CD8-positive, alpha-beta memory T cell (primary cell): ENCODE data around the gene SSC5D. TPM values are rescaled to one million over a fixed set of nuclear protein-coding genes. Genes with fewer than 3 reads are reported as not detected.

Experiments used
- CTCF ChIA-PET: fragments of 350-600 bp; sonication (Branson Sonifier 250); formaldehyde crosslinking; loops from one replicate; lab custom pipeline; 2021; ENCODE audit warnings: antibody characterized with exemption; lab: Charles Lee
- POLR2A ChIA-PET: fragments of 350-600 bp; sonication (Branson Sonifier 250); formaldehyde crosslinking; loops from one replicate; lab custom pipeline; 2021; ENCODE audit warnings: antibody characterized with exemption; lab: Charles Lee
- DNase-seq, 5 donors: peaks; one replicate each; pipeline versions ENCODE4 v3.0.0 to v3.0.0-alpha.2; 2020 to 2022; ENCODE audit warnings: mixed read lengths in 1 of 5
- H3K27ac ChIP-seq: one replicate; pipeline ENCODE4 v1.7.0; 2013; ENCODE audit warnings: low read depth, mild to moderate bottlenecking, low read length, moderate library complexity
- H3K27me3 ChIP-seq: 2 replicates; pipeline ENCODE4 v1.7.0; 2013; ENCODE audit warnings: low read length, mild to moderate bottlenecking; ENCODE audit not compliant: insufficient read depth, poor library complexity, severe bottlenecking
- H3K36me3 ChIP-seq: 2 replicates; pipeline ENCODE4 v1.7.0; 2013; ENCODE audit warnings: mild to moderate bottlenecking, low read length, moderate library complexity; ENCODE audit not compliant: insufficient read depth
- H3K4me1 ChIP-seq: 2 replicates; pipeline ENCODE4 v1.7.0; 2013; ENCODE audit warnings: mild to moderate bottlenecking, low read length, moderate library complexity; ENCODE audit not compliant: insufficient read depth
- H3K4me3 ChIP-seq: 2 replicates; pipeline ENCODE4 v1.7.0; 2013; ENCODE audit warnings: mild to moderate bottlenecking, low read length
- H3K9me3 ChIP-seq: 2 replicates; pipeline ENCODE4 v1.7.0; 2013; ENCODE audit warnings: mild to moderate bottlenecking, low read length
- H3K27ac Mint-ChIP-seq, 8 donors: one replicate each; pipeline ENCODE4 v1.8.0; 2020 to 2021; ENCODE audit warnings: mixed read lengths in 8 of 8, mild to moderate bottlenecking in 6 of 8, inconsistent platforms in 3 of 8, moderate library complexity in 3 of 8
- H3K27me3 Mint-ChIP-seq, 2 donors: one replicate each; pipeline ENCODE4 v1.8.0; 2020 to 2021; ENCODE audit warnings: mixed read lengths in 2 of 2, mild to moderate bottlenecking in 1 of 2, moderate library complexity in 1 of 2
- H3K36me3 Mint-ChIP-seq, 3 donors: one replicate each; pipeline ENCODE4 v1.8.0; 2020 to 2021; ENCODE audit warnings: mixed read lengths in 3 of 3, inconsistent platforms in 1 of 3, mild to moderate bottlenecking in 1 of 3
- H3K4me1 Mint-ChIP-seq, 3 donors: one replicate each; pipeline ENCODE4 v1.8.0; 2020 to 2021; ENCODE audit warnings: mixed read lengths in 3 of 3, inconsistent platforms in 1 of 3, mild to moderate bottlenecking in 1 of 3
- H3K4me3 Mint-ChIP-seq, 7 donors: one replicate each; pipeline ENCODE4 v1.8.0; 2020 to 2021; ENCODE audit warnings: mixed read lengths in 7 of 7, mild to moderate bottlenecking in 6 of 7, moderate library complexity in 4 of 7, inconsistent platforms in 2 of 7
- H3K9me3 Mint-ChIP-seq, 5 donors: one replicate each; pipeline ENCODE4 v1.8.0; 2020 to 2022; ENCODE audit warnings: mixed read lengths in 5 of 5, mild to moderate bottlenecking in 3 of 5, moderate library complexity in 2 of 5, inconsistent platforms in 1 of 5
- polyA plus RNA-seq: library from polyadenylated mRNA; unstranded; fragments of 300-500 nt; fragmentation: Illumina TruSeq; gene quantifications from one replicate; pipeline ENCODE4 v1.2.3, GENCODE V29; 2021
- total RNA-seq, 2 experiments: library from RNA; stranded (reverse); gene quantifications; one replicate each; pipeline ENCODE4 v1.2.3, GENCODE V29; 2021

SSC5D gene
- total and polyA plus RNA-seq, 3 experiments from 2014 or later, result 0.35 to 1.2 TPM; not detected in 1

GRCh38 chr19:55482156-55482961 is 5.9 kb upstream of the SSC5D start:
- Histone ChIP-seq H3K27ac (no peak overlapping the region), H3K27me3 (no peaks in the 10 kb centered on the region), H3K36me3 (no peaks in the 10 kb centered on the region), H3K4me3 (no peak overlapping the region), H3K4me1 (peaks cover 19% of the 10 kb centered on the region), H3K9me3 (no peaks in the 10 kb centered on the region)
- POLR2A ChIA-PET, result no interaction called here
- Mint-ChIP-seq H3K9me3 (no peaks in the 10 kb centered on the region), H3K4me3 (no peak overlapping the region), H3K27me3 (no peaks in the 10 kb centered on the region), H3K36me3 (peaks cover 0 to 18% (median 0%) of the 10 kb centered on the region in 3 donors), H3K4me1 (peaks cover 23 to 52% (median 26%) of the 10 kb centered on the region in 3 donors), H3K27ac (no peak overlapping the region)
- CTCF ChIA-PET, result interaction anchor here (1.4 to 6.4 kb wide), 2 partner anchors 15 to 22 kb away, joined by 4 to 34 read pairs; no protein-coding TSS in a partner anchor
- no peak for DNase-seq

- no peaks in the 10 kb centered on the region for H3K27me3 ChIP-seq
- DNase-seq, result no peak
- no peaks in the 10 kb centered on the region for H3K9me3 Mint-ChIP-seq
- no peaks in the 10 kb centered on the region for H3K27me3 Mint-ChIP-seq
- POLR2A ChIA-PET, result interaction anchor here (0.5 kb wide), 1 partner anchor 151 kb away, joined by 3 read pairs; no protein-coding TSS in a partner anchor
- H3K36me3 ChIP-seq, result no peaks in the 10 kb centered on the region
- H3K4me1 Mint-ChIP-seq, result peaks cover 18 to 48% (median 21%) of the 10 kb centered on the region in 3 donors
- H3K36me3 Mint-ChIP-seq, result peaks cover 0 to 18% (median 0%) of the 10 kb centered on the region in 3 donors
- H3K4me1 ChIP-seq, result peaks cover 12% of the 10 kb centered on the region
- no peak overlapping the region for H3K27ac Mint-ChIP-seq
- CTCF ChIA-PET, result interaction anchor here (1.4 to 6.4 kb wide), 2 partner anchors 15 to 21 kb away, joined by 4 to 34 read pairs; no protein-coding TSS in a partner anchor
- peak overlapping the region in 1 of 7 donors; percentile 37 for H3K4me3 Mint-ChIP-seq
- H3K4me3 ChIP-seq, result no peak overlapping the region
- H3K27ac ChIP-seq, result no peak overlapping the region
- H3K9me3 ChIP-seq, result no peaks in the 10 kb centered on the region
Measured at GRCh38 chr19:55482967-55483705, 5.1 kb upstream of the SSC5D start.

- CTCF ChIA-PET, result interaction anchor here (0.8 to 6.4 kb wide), 4 partner anchors 8 to 343 kb away, joined by 3 to 34 read pairs (median 7); partner anchors contain the start of gene ZNF628
- H3K9me3 ChIP-seq, result no peaks in the 10 kb centered on the region
- no peak for DNase-seq
- Mint-ChIP-seq H3K4me1 (peaks cover 12 to 40% (median 12%) of the 10 kb centered on the region in 3 donors), H3K9me3 (no peaks in the 10 kb centered on the region), H3K36me3 (peaks cover 0 to 16% (median 0%) of the 10 kb centered on the region in 3 donors), H3K4me3 (peak overlapping the region; percentile 3 to 88 (median 58)), H3K27me3 (no peaks in the 10 kb centered on the region), H3K27ac (peak overlapping the region in 3 of 8 donors; percentile 14 to 63 (median 37))
- no peaks in the 10 kb centered on the region for H3K27me3 ChIP-seq
- POLR2A ChIA-PET, result interaction anchor here (0.5 to 1.9 kb wide), 3 partner anchors 8 to 150 kb away, joined by 3 to 14 read pairs (median 6); partner anchors contain the start of genes UBE2S and ZNF628
- H3K36me3 ChIP-seq, result no peaks in the 10 kb centered on the region
- no peak overlapping the region for H3K27ac ChIP-seq
- peaks cover 10% of the 10 kb centered on the region for H3K4me1 ChIP-seq
- H3K4me3 ChIP-seq, result peak overlapping the region; percentile 64
Measured at GRCh38 chr19:55483706-55484592, 4.3 kb upstream of the SSC5D start.

GRCh38 chr19:55484593-55485438 is 3.4 kb upstream of the SSC5D start, which contains the start of gene NAT14:
Gene NAT14 (plus strand): TSS chr19:55485188. CDS start chr19:55485709, 521 bp downstream.
- Histone ChIP-seq H3K36me3 (no peaks in the 10 kb centered on the region), H3K27ac (peak within 1 kb of the TSS; percentile 61), H3K4me1 (peaks cover 10% of the 10 kb centered on the region), H3K4me3 (peak within 1 kb of the TSS; percentile 64), H3K9me3 (no peaks in the 10 kb centered on the region), H3K27me3 (no peaks in the 10 kb centered on the region)
- POLR2A ChIA-PET, result interaction anchor here (0.6 to 1.9 kb wide), 5 partner anchors 8 to 226 kb away, joined by 3 to 14 read pairs (median 6); partner anchors contain the start of genes ISOC2, PPP6R1, UBE2S and ZNF628
- CTCF ChIA-PET, result interaction anchor here (0.8 to 6.4 kb wide), 4 partner anchors 9 to 343 kb away, joined by 3 to 34 read pairs (median 7); partner anchors contain the start of gene ZNF628
- peaks cover 0 to 13% (median 0%) of the 10 kb centered on the region in 3 donors for H3K36me3 Mint-ChIP-seq
- no peaks in the 10 kb centered on the region for H3K9me3 Mint-ChIP-seq
- H3K27me3 Mint-ChIP-seq, result no peaks in the 10 kb centered on the region
- peak within 1 kb of the TSS; percentile 77 to 98 (median 90) for H3K27ac Mint-ChIP-seq
- H3K4me1 Mint-ChIP-seq, result peaks cover 6 to 31% (median 11%) of the 10 kb centered on the region in 3 donors
- peak within 1 kb of the TSS; percentile 73 to 88 (median 77) for H3K4me3 Mint-ChIP-seq
- DNase-seq, result peak; percentile 49 to 82 (median 70)

- Mint-ChIP-seq H3K27me3 (no peaks in the 10 kb centered on the region), H3K36me3 (peaks cover 0 to 10% (median 0%) of the 10 kb centered on the region in 3 donors), H3K27ac (peak overlapping the region; percentile 77 to 98 (median 90)), H3K9me3 (no peaks in the 10 kb centered on the region), H3K4me1 (peaks cover 5 to 27% (median 11%) of the 10 kb centered on the region in 3 donors), H3K4me3 (peak overlapping the region; percentile 73 to 88 (median 77))
- ChIA-PET POLR2A (interaction anchor here (0.6 to 1.9 kb wide), 5 partner anchors 9 to 226 kb away, joined by 3 to 14 read pairs (median 6); partner anchors contain the start of genes ISOC2, PPP6R1, UBE2S and ZNF628), CTCF (interaction anchor here (0.8 to 6.4 kb wide), 3 partner anchors 10 to 147 kb away, joined by 4 to 34 read pairs (median 10); partner anchors contain the start of gene ZNF628)
- Histone ChIP-seq H3K9me3 (no peaks in the 10 kb centered on the region), H3K36me3 (no peaks in the 10 kb centered on the region), H3K4me3 (peak overlapping the region; percentile 64), H3K4me1 (peaks cover 10% of the 10 kb centered on the region), H3K27ac (peak overlapping the region; percentile 61), H3K27me3 (no peaks in the 10 kb centered on the region)
- peak in 1 of 5 donors; percentile 39 for DNase-seq
Measured at GRCh38 chr19:55485439-55486011, 2.7 kb upstream of the SSC5D start.
